Measurements from ENCODE around the gene SNTG2. TPM values are rescaled to one million over a fixed set of nuclear protein-coding genes. Genes with fewer than 3 reads are reported as not detected.

The SNTG2 gene
- total and polyA plus RNA-seq, 2 donors (not counting 3 experiments of a cell fraction or from before 2014, with no cell fraction given): not detected

DNA sequence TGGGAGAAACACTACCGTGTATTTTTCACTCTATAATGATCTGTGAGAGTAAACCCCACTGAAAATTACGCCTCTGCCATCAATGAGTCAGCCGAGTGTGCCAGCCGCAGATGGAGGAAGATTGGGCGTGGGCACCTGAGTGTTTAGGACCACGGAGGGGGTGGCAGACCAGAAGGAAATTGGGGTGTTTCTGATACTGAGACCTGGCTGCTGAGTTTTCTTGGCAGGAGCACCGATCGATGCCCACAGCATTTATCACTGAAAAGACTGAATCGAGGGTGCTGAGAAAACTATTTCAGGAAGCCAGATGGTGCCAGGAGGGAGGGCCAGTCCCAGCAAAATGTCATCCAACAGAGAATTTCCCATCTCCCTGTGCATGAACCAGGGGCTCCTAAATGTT, 370.7 kb downstream of the SNTG2 start:
- no TSS peak for BruUV-seq (replicated peaks)
- Histone ChIP-seq H3K9me3 (replicated peaks; ENCODE audit: control insufficient read depth, insufficient read depth, low read length) (no peaks in the 10 kb centered on the region), H3K27ac (ENCODE audit: insufficient read depth, low read depth, low read length) (no peak overlapping the region), H3K4me3 (replicated peaks in 1 of 3; ENCODE audit: insufficient read depth in 1 of 3, low read depth in 1 of 3, low read length in 3 of 3) (no peak overlapping the region), H3K9me1 (replicated peaks; ENCODE audit: control insufficient read depth, extremely low read depth, insufficient read depth, low read length) (no peaks in the 10 kb centered on the region), H3K4me2 (ENCODE audit: insufficient read depth, low read length) (no peak overlapping the region), H3K79me2 (ENCODE audit: control insufficient read depth, insufficient read depth, low read length) (no peaks in the 10 kb centered on the region), H3K27me3 (ENCODE audit: control insufficient read depth in 2 of 2, insufficient read depth in 2 of 2, low read length in 2 of 2) (no peaks in the 10 kb centered on the region), H3K9ac (replicated peaks; ENCODE audit: extremely low read depth, insufficient read depth, low read length) (no peak overlapping the region), H3K4me1 (ENCODE audit: control insufficient read depth, extremely low read depth, insufficient read depth, low read length) (no peaks in the 10 kb centered on the region), H4K20me1 (replicated peaks; ENCODE audit: control insufficient read depth, extremely low read depth, insufficient read depth, low read length) (no peaks in the 10 kb centered on the region), H2AFZ (ENCODE audit: low read depth, low read length) (no peak overlapping the region), H3K36me3 (ENCODE audit: control insufficient read depth in 2 of 2, extremely low read depth in 1 of 2, insufficient read depth in 2 of 2, low read length in 2 of 2) (no peaks in the 10 kb centered on the region)
- POLR2A ChIA-PET: no interaction called here
- intact Hi-C loops (cut with micrococcal nuclease): no loop called here
- DNase-seq (ENCODE audit: low read depth, low spot score) (no peak), FAIRE-seq (no peak)
- dilution Hi-C loops (cut with MboI; ENCODE audit: extremely low pct_ligation_motif_present, low sequenced_read_pairs): no loop called here
- TF ChIP-seq FOS (IDR thresholded peaks at IDR 0.05; ENCODE audit: borderline replicate concordance, insufficient read depth, low read length): no peak
- TF ChIP-seq POLR2A (IDR thresholded peaks at IDR 0.05; ENCODE audit: low read depth, low read length): no peak
- no peak for TF ChIP-seq GATA2 (IDR thresholded peaks at IDR 0.05; ENCODE audit: insufficient read depth, insufficient read length, low read depth, low read length)
- no peak for TF ChIP-seq JUN (IDR thresholded peaks at IDR 0.05; ENCODE audit: borderline replicate concordance, insufficient read depth, insufficient read length, low read depth)
- no peak for TF ChIP-seq MYC (IDR thresholded peaks at IDR 0.05; ENCODE audit: low read depth, low read length)
- no peak for TF ChIP-seq CTCF (IDR thresholded peaks at IDR 0.05; ENCODE audit: extremely low read depth in 1 of 2, insufficient read depth in 1 of 2, low read depth in 1 of 2, low read length in 2 of 2)
- TF ChIP-seq, protein P1, sequence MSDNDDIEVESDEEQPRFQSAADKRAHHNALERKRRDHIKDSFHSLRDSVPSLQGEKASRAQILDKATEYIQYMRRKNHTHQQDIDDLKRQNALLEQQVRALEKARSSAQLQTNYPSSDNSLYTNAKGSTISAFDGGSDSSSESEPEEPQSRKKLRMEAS (IDR thresholded peaks at IDR 0.05; ENCODE audit: insufficient read depth, insufficient read length): no peak
- TF ChIP-seq POLR2AphosphoS5 (IDR thresholded peaks at IDR 0.05; ENCODE audit: insufficient read depth, low read depth, low read length): no peak
- no peak for TF ChIP-seq EZH2 (IDR thresholded peaks at IDR 0.05; ENCODE audit: borderline replicate concordance, low read depth, low read length, severe bottlenecking)
- CTCF ChIA-PET: no interaction called here
